CD8-positive, alpha-beta memory T cell (primary cell): ENCODE results near the gene PPWD1. TPM values are rescaled to one million over a fixed set of nuclear protein-coding genes. Genes with fewer than 3 reads are reported as not detected.
A peak's percentile ranks its signal among the peaks of the same experiment; 100 is the strongest.
"Not testable (repeated sequence)": the region's sequence is repeated elsewhere in the genome, so short reads cannot be mapped to it uniquely, and the experiment has no call there.

Source experiments
- CTCF ChIA-PET: fragments of 350-600 bp; sonication (Branson Sonifier 250); formaldehyde crosslinking; loops from one replicate; lab custom pipeline; 2021; ENCODE audit warnings: antibody characterized with exemption; lab: Charles Lee
- POLR2A ChIA-PET: fragments of 350-600 bp; sonication (Branson Sonifier 250); formaldehyde crosslinking; loops from one replicate; lab custom pipeline; 2021; ENCODE audit warnings: antibody characterized with exemption; lab: Charles Lee
- DNase-seq, 5 donors: peaks; one replicate each; pipeline versions ENCODE4 v3.0.0 to v3.0.0-alpha.2; 2020 to 2022; ENCODE audit warnings: mixed read lengths in 1 of 5
- H3K27ac ChIP-seq: one replicate; pipeline ENCODE4 v1.7.0; 2013; ENCODE audit warnings: low read depth, mild to moderate bottlenecking, low read length, moderate library complexity
- H3K27me3 ChIP-seq: 2 replicates; pipeline ENCODE4 v1.7.0; 2013; ENCODE audit warnings: low read length, mild to moderate bottlenecking; ENCODE audit not compliant: insufficient read depth, poor library complexity, severe bottlenecking
- H3K36me3 ChIP-seq: 2 replicates; pipeline ENCODE4 v1.7.0; 2013; ENCODE audit warnings: mild to moderate bottlenecking, low read length, moderate library complexity; ENCODE audit not compliant: insufficient read depth
- H3K4me1 ChIP-seq: 2 replicates; pipeline ENCODE4 v1.7.0; 2013; ENCODE audit warnings: mild to moderate bottlenecking, low read length, moderate library complexity; ENCODE audit not compliant: insufficient read depth
- H3K4me3 ChIP-seq: 2 replicates; pipeline ENCODE4 v1.7.0; 2013; ENCODE audit warnings: mild to moderate bottlenecking, low read length
- H3K9me3 ChIP-seq: 2 replicates; pipeline ENCODE4 v1.7.0; 2013; ENCODE audit warnings: mild to moderate bottlenecking, low read length
- H3K27ac Mint-ChIP-seq, 8 donors: one replicate each; pipeline ENCODE4 v1.8.0; 2020 to 2021; ENCODE audit warnings: mixed read lengths in 8 of 8, mild to moderate bottlenecking in 6 of 8, inconsistent platforms in 3 of 8, moderate library complexity in 3 of 8
- H3K27me3 Mint-ChIP-seq, 2 donors: one replicate each; pipeline ENCODE4 v1.8.0; 2020 to 2021; ENCODE audit warnings: mixed read lengths in 2 of 2, mild to moderate bottlenecking in 1 of 2, moderate library complexity in 1 of 2
- H3K36me3 Mint-ChIP-seq, 3 donors: one replicate each; pipeline ENCODE4 v1.8.0; 2020 to 2021; ENCODE audit warnings: mixed read lengths in 3 of 3, inconsistent platforms in 1 of 3, mild to moderate bottlenecking in 1 of 3
- H3K4me1 Mint-ChIP-seq, 3 donors: one replicate each; pipeline ENCODE4 v1.8.0; 2020 to 2021; ENCODE audit warnings: mixed read lengths in 3 of 3, inconsistent platforms in 1 of 3, mild to moderate bottlenecking in 1 of 3
- H3K4me3 Mint-ChIP-seq, 7 donors: one replicate each; pipeline ENCODE4 v1.8.0; 2020 to 2021; ENCODE audit warnings: mixed read lengths in 7 of 7, mild to moderate bottlenecking in 6 of 7, moderate library complexity in 4 of 7, inconsistent platforms in 2 of 7
- H3K9me3 Mint-ChIP-seq, 5 donors: one replicate each; pipeline ENCODE4 v1.8.0; 2020 to 2022; ENCODE audit warnings: mixed read lengths in 5 of 5, mild to moderate bottlenecking in 3 of 5, moderate library complexity in 2 of 5, inconsistent platforms in 1 of 5
- polyA plus RNA-seq: library from polyadenylated mRNA; unstranded; fragments of 300-500 nt; fragmentation: Illumina TruSeq; gene quantifications from one replicate; pipeline ENCODE4 v1.2.3, GENCODE V29; 2021
- total RNA-seq, 2 experiments: library from RNA; stranded (reverse); gene quantifications; one replicate each; pipeline ENCODE4 v1.2.3, GENCODE V29; 2021

Gene PPWD1
- total and polyA plus RNA-seq, 3 experiments from 2014 or later, result 34.8 to 50.5 (median 46.4) TPM

DNA sequence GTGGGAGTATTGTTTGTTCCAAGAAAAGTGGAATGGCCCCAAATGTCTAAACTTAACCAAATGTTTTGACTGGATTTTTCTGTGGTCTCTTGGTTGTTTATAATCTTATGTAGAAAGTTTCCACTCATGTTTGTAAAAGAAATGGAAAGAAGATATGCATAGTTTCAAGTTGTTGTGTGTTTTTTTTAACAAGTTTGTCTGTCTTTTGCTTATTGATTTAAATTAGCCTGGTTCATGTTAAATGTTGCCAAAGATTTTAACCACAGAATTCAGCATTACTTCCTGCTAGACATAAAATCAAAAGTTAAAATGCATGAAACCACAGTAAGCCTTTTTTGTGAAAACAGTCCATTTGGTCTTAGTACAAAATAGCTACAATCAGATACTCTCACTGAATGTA is 14.0 kb downstream of the PPWD1 start:
- H3K9me3 ChIP-seq, result no peaks in the 10 kb centered on the region
- H3K4me3 ChIP-seq, result no peak overlapping the region
- H3K4me1 Mint-ChIP-seq, result peaks cover 32 to 54% (median 40%) of the 10 kb centered on the region in 3 donors
- POLR2A ChIA-PET, result no interaction called here
- H3K27me3 Mint-ChIP-seq, result no peaks in the 10 kb centered on the region
- H3K4me3 Mint-ChIP-seq, result no peak overlapping the region
- CTCF ChIA-PET, result no interaction called here
- H3K36me3 ChIP-seq, result peaks cover 39% of the 10 kb centered on the region
- no peak overlapping the region for H3K27ac ChIP-seq
- H3K27me3 ChIP-seq, result no peaks in the 10 kb centered on the region
- DNase-seq, result no peak
- H3K27ac Mint-ChIP-seq, result peak overlapping the region in 2 of 8 donors; percentile 19 to 22
- peaks cover 9 to 76% (median 30%) of the 10 kb centered on the region in 3 donors for H3K36me3 Mint-ChIP-seq
- no peaks in the 10 kb centered on the region for H3K9me3 Mint-ChIP-seq
- no peaks in the 10 kb centered on the region for H3K4me1 ChIP-seq

GRCh38 chr5:65588694-65589093 is 25.6 kb downstream of the PPWD1 start:
- Histone ChIP-seq H3K9me3 (no peaks in the 10 kb centered on the region), H3K4me1 (no peaks in the 10 kb centered on the region), H3K27ac (no peak overlapping the region), H3K4me3 (no peak overlapping the region), H3K27me3 (no peaks in the 10 kb centered on the region), H3K36me3 (peaks cover 23% of the 10 kb centered on the region)
- CTCF ChIA-PET, result no interaction called here
- Mint-ChIP-seq H3K27ac (no peak overlapping the region), H3K4me3 (no peak overlapping the region), H3K36me3 (peaks cover 13 to 72% (median 18%) of the 10 kb centered on the region in 3 donors), H3K4me1 (peaks cover 2 to 10% (median 6%) of the 10 kb centered on the region in 3 donors), H3K9me3 (no peaks in the 10 kb centered on the region), H3K27me3 (no peaks in the 10 kb centered on the region)
- POLR2A ChIA-PET, result no interaction called here
- no peak for DNase-seq

GRCh38 chr5:65601761-65602160 is 38.7 kb downstream of the PPWD1 start:
- Mint-ChIP-seq H3K4me1 (peaks cover 18 to 28% (median 19%) of the 10 kb centered on the region in 3 donors), H3K4me3 (peak overlapping the region in 1 of 7 donors; percentile 40), H3K36me3 (peaks cover 38 to 91% (median 49%) of the 10 kb centered on the region in 3 donors)
- POLR2A ChIA-PET, CTCF ChIA-PET, H3K27me3 ChIP-seq, H3K4me1 ChIP-seq, H3K9me3 Mint-ChIP-seq, H3K4me3 ChIP-seq, H3K27ac Mint-ChIP-seq, H3K27ac ChIP-seq, H3K9me3 ChIP-seq, H3K27me3 Mint-ChIP-seq, DNase-seq: not testable (repeated sequence)
- peaks cover 24% of the 10 kb centered on the region for H3K36me3 ChIP-seq

DNA sequence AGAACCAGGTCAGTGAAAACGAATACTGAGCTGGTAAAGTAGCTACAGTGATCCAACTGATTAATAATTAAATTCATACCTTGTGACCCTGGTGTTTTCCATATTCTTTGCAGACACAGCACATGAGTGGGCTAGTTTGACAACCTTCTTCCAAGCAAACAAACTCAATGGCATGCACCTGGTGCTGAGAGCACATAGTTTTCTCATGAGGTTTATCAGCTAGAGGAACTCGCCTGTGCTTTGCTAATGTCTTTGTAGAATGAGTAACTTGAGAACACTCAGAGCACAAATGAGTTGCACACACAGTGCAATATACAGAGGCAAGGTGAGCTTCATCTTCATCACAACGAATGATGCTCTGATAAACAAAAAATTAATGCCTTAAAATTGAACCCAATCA is 48.4 kb downstream of the PPWD1 start:
- Histone ChIP-seq H3K4me1 (no peaks in the 10 kb centered on the region), H3K27me3 (no peaks in the 10 kb centered on the region), H3K27ac (no peak overlapping the region), H3K4me3 (no peak overlapping the region), H3K36me3 (peaks cover 42% of the 10 kb centered on the region), H3K9me3 (no peaks in the 10 kb centered on the region)
- Mint-ChIP-seq H3K4me1 (peaks cover 13 to 22% (median 20%) of the 10 kb centered on the region in 3 donors), H3K27ac (peak overlapping the region in 1 of 8 donors; percentile 10), H3K4me3 (no peak overlapping the region), H3K9me3 (no peaks in the 10 kb centered on the region), H3K27me3 (no peaks in the 10 kb centered on the region), H3K36me3 (peaks cover 17 to 82% (median 35%) of the 10 kb centered on the region in 3 donors)
- POLR2A ChIA-PET, result no interaction called here
- DNase-seq, result no peak
- CTCF ChIA-PET, result no interaction called here

GRCh38 chr5:65612298-65612907 is 49.3 kb downstream of the PPWD1 start:
- Histone ChIP-seq H3K4me1 (no peaks in the 10 kb centered on the region), H3K9me3 (no peaks in the 10 kb centered on the region), H3K4me3 (no peak overlapping the region), H3K27ac (no peak overlapping the region), H3K36me3 (peaks cover 34% of the 10 kb centered on the region), H3K27me3 (no peaks in the 10 kb centered on the region)
- peaks cover 13 to 22% (median 22%) of the 10 kb centered on the region in 3 donors for H3K4me1 Mint-ChIP-seq
- no peak for DNase-seq
- peaks cover 15 to 79% (median 30%) of the 10 kb centered on the region in 3 donors for H3K36me3 Mint-ChIP-seq
- ChIA-PET CTCF (no interaction called here), POLR2A (no interaction called here)
- H3K27ac Mint-ChIP-seq, result peak overlapping the region in 1 of 8 donors; percentile 81
- no peaks in the 10 kb centered on the region for H3K27me3 Mint-ChIP-seq
- H3K4me3 Mint-ChIP-seq, result no peak overlapping the region
- H3K9me3 Mint-ChIP-seq, result no peaks in the 10 kb centered on the region

- ChIA-PET POLR2A (no interaction called here), CTCF (no interaction called here)
- H3K4me1 Mint-ChIP-seq, result peaks cover 42 to 65% (median 61%) of the 10 kb centered on the region in 3 donors
- H3K36me3 ChIP-seq, result peaks cover 4% of the 10 kb centered on the region
- H3K9me3 ChIP-seq, result no peaks in the 10 kb centered on the region
- H3K9me3 Mint-ChIP-seq, result no peaks in the 10 kb centered on the region
- H3K27ac Mint-ChIP-seq, result no peak overlapping the region
- no peaks in the 10 kb centered on the region for H3K27me3 ChIP-seq
- H3K36me3 Mint-ChIP-seq, result peaks cover 3 to 43% (median 9%) of the 10 kb centered on the region in 3 donors
- no peak for DNase-seq
- H3K27ac ChIP-seq, result no peak overlapping the region
- H3K4me1 ChIP-seq, result peaks cover 29% of the 10 kb centered on the region
- no peak overlapping the region for H3K4me3 ChIP-seq
- no peak overlapping the region for H3K4me3 Mint-ChIP-seq
- peaks cover 0 to 3% of the 10 kb centered on the region in 2 donors for H3K27me3 Mint-ChIP-seq
Observed at GRCh38 chr5:65620021-65620420, 56.9 kb downstream of the PPWD1 start.

- H3K4me3 Mint-ChIP-seq, result peak overlapping the region in 6 of 7 donors; percentile 19 to 100 (median 98)
- CTCF ChIA-PET, result not testable (repeated sequence)
Observed at GRCh38 chr5:65621961-65622360, 58.9 kb downstream of the PPWD1 start.

DNA sequence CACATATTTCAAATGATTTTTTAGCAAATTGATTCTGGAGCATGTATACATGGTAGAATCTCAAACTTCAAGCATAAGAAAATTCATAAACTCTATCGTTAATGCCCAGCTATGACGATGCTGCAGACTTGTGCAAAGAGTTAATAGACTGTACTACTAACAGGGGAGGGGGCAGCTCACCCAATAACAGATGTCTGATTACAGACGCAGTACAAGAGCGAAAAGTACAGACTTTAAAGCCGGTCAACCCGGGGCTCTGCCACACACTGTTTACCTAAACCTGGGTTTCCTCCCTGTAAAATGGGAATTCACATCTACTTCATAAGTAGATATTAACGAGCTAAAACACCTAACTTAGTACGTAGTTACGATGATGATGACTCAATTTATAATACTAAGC is 60.4 kb downstream of the PPWD1 start:
- Mint-ChIP-seq H3K9me3 (no peaks in the 10 kb centered on the region), H3K27ac (peak overlapping the region; percentile 95 to 100 (median 98)), H3K27me3 (peaks cover 0 to 3% of the 10 kb centered on the region in 2 donors), H3K4me3 (peak overlapping the region; percentile 97 to 100 (median 99)), H3K4me1 (peaks cover 50 to 70% (median 61%) of the 10 kb centered on the region in 3 donors), H3K36me3 (peaks cover 0 to 32% (median 3%) of the 10 kb centered on the region in 3 donors)
- H3K9me3 ChIP-seq, result no peaks in the 10 kb centered on the region
- CTCF ChIA-PET, result interaction anchor here (0.8 kb wide), 1 partner anchor 303 kb away, joined by 3 read pairs; the partner anchor contains the start of gene ERBIN
- H3K4me3 ChIP-seq, result peak overlapping the region; percentile 62
- POLR2A ChIA-PET, result interaction anchor here (0.6 to 3.8 kb wide), 3 partner anchors 61 to 379 kb away, joined by 3 to 42 read pairs (median 3); partner anchors contain the start of genes CENPK, NLN, PPWD1 and SGTB
- H3K36me3 ChIP-seq, result no peaks in the 10 kb centered on the region
- H3K27me3 ChIP-seq, result no peaks in the 10 kb centered on the region
- peaks cover 42% of the 10 kb centered on the region for H3K4me1 ChIP-seq
- no peak for DNase-seq
- peak overlapping the region; percentile 91 for H3K27ac ChIP-seq

More at GRCh38 chr5:65621961-65622360, 58.9 kb downstream of the PPWD1 start:
- H3K9me3 Mint-ChIP-seq, H3K36me3 ChIP-seq, H3K4me3 ChIP-seq, H3K27ac ChIP-seq, H3K9me3 ChIP-seq, H3K27me3 ChIP-seq, DNase-seq, POLR2A ChIA-PET, H3K27me3 Mint-ChIP-seq: not testable (repeated sequence)
- Mint-ChIP-seq H3K4me1 (peaks cover 48 to 69% (median 64%) of the 10 kb centered on the region in 3 donors), H3K27ac (peak overlapping the region in 1 of 8 donors; percentile 100), H3K36me3 (peaks cover 0 to 34% (median 3%) of the 10 kb centered on the region in 3 donors)
- peaks cover 42% of the 10 kb centered on the region for H3K4me1 ChIP-seq
